ENCODE results near the gene ROBO2. TPM values are rescaled to one million over a fixed set of nuclear protein-coding genes. Genes with fewer than 3 reads are reported as not detected.

The ROBO2 gene
- total RNA-seq, 2 donors from 2014 or later = 0.74 to 0.88 TPM

DNA sequence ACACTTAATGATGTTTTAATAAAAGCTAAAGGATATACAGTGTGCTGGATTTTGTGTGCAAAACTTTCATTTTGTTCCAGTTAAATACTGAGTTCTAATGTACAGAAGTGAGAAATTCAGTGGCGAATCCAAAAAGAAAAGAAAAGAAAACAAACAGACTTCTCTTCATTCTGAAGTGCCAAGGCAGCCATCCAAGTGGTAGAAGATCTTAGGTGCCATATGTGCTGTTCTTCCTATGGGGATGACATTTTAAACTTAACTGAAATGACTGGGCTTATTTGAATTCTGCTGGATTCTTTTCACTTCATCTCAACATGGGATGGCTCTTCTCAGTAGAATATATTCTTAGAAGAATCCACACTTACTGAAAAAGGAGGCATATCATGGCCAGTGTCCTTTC is 416.5 kb downstream of the ROBO2 start:
- no peaks in the 10 kb centered on the region for H3K4me1 ChIP-seq
- TF ChIP-seq, protein P1, sequence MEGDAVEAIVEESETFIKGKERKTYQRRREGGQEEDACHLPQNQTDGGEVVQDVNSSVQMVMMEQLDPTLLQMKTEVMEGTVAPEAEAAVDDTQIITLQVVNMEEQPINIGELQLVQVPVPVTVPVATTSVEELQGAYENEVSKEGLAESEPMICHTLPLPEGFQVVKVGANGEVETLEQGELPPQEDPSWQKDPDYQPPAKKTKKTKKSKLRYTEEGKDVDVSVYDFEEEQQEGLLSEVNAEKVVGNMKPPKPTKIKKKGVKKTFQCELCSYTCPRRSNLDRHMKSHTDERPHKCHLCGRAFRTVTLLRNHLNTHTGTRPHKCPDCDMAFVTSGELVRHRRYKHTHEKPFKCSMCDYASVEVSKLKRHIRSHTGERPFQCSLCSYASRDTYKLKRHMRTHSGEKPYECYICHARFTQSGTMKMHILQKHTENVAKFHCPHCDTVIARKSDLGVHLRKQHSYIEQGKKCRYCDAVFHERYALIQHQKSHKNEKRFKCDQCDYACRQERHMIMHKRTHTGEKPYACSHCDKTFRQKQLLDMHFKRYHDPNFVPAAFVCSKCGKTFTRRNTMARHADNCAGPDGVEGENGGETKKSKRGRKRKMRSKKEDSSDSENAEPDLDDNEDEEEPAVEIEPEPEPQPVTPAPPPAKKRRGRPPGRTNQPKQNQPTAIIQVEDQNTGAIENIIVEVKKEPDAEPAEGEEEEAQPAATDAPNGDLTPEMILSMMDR (IDR thresholded peaks at IDR 0.05) = no peak
- no peaks in the 10 kb centered on the region for H3K9me3 ChIP-seq
- H3K27ac ChIP-seq = no peak overlapping the region
- no peaks in the 10 kb centered on the region for H3K36me3 ChIP-seq
- DNase-seq = no peak
- intact Hi-C loops (cut with DNase I) = no loop called here
- no peak overlapping the region for H3K9ac ChIP-seq (ENCODE audit: low read depth in 2 of 2, low read length in 2 of 2)
- no peak overlapping the region for H3K4me3 ChIP-seq
- no peaks in the 10 kb centered on the region for H3K27me3 ChIP-seq

DNA sequence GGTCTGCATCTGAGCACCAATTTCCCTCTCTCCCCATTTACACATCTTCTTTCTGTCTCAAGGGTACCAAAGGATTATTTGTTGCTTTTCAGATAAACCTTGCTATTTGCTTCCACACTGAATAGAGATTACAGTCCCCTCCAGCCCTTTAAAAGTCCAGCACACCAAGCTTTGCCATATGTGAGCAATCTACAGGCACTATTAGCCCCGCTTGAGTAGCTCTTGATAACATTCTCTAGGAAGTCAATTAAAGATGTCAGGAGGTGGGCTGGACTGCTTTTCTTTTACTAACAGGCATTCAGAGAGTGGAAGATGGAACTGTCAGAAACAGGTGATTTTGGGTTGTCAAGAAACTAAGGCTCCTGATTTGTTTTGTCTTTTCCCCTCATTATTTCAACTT is 417.0 kb downstream of the ROBO2 start:
- H3K4me3 ChIP-seq = no peak overlapping the region

DNA sequence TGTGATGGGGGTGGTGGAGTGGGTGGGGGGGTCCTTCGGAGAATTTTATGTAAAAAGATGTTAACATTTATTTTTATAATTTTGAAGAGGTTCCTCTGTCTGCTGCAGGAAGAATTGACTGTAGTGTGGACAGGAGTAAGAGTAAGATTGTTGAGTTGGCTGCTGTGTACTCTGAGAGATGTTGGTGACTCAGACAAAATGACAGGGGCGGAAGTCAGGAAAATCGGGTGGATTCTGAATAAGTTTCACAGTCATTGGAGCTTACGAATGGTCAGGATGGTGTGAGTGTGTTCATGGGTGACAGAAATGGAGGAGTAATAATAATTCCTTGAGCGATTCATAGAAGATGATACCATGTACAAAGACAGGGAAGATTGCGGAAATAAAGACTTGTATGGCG is 420.0 kb downstream of the ROBO2 start:
- TF ChIP-seq, protein P1 (IDR thresholded peaks at IDR 0.05) = no peak
- no peaks in the 10 kb centered on the region for H3K9me3 ChIP-seq
- H3K9ac ChIP-seq (ENCODE audit: low read depth in 2 of 2, low read length in 2 of 2) = no peak overlapping the region
- no peaks in the 10 kb centered on the region for H3K4me1 ChIP-seq
- no peaks in the 10 kb centered on the region for H3K36me3 ChIP-seq
- no peak overlapping the region for H3K4me3 ChIP-seq
- H3K27me3 ChIP-seq = no peaks in the 10 kb centered on the region
- H3K27ac ChIP-seq = no peak overlapping the region
- intact Hi-C loops (cut with DNase I) = no loop called here
- no peak for DNase-seq

More for the DNA sequence above, 417.0 kb downstream of the ROBO2 start:
- H3K27ac ChIP-seq = no peak overlapping the region
- no peaks in the 10 kb centered on the region for H3K36me3 ChIP-seq
- intact Hi-C loops (cut with DNase I) = no loop called here
- no peaks in the 10 kb centered on the region for H3K9me3 ChIP-seq
- TF ChIP-seq, protein P1 (IDR thresholded peaks at IDR 0.05) = no peak
- H3K27me3 ChIP-seq = no peaks in the 10 kb centered on the region
- DNase-seq = no peak
- H3K9ac ChIP-seq (ENCODE audit: low read depth in 2 of 2, low read length in 2 of 2) = no peak overlapping the region
- H3K4me1 ChIP-seq = no peaks in the 10 kb centered on the region

DNA sequence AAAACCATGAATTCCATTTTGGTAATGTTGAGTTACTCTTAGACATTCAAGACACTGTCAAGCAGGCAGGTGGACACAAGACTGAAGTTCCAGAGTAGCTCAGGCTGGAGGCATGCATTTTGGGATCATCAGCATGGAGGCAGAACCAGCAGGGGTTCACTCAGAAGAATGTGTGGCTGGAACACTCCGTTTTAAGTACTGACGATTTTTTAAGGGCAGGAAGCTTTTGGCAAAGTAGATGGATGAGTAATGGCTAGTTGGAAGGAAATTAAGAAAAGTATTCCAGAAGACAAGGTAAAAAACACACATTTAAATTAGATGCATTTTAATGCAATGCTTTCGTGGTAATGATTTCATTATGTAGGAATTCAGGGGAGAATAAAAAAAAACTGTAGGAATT is 420.4 kb downstream of the ROBO2 start:
- DNase-seq = no peak
- no peaks in the 10 kb centered on the region for H3K36me3 ChIP-seq
- H3K9ac ChIP-seq (ENCODE audit: low read depth in 2 of 2, low read length in 2 of 2) = no peak overlapping the region
- H3K9me3 ChIP-seq = no peaks in the 10 kb centered on the region
- H3K27me3 ChIP-seq = no peaks in the 10 kb centered on the region
- intact Hi-C loops (cut with DNase I) = no loop called here
- TF ChIP-seq, protein P1 (IDR thresholded peaks at IDR 0.05) = no peak
- H3K27ac ChIP-seq = no peak overlapping the region
- H3K4me3 ChIP-seq = no peak overlapping the region
- H3K4me1 ChIP-seq = no peaks in the 10 kb centered on the region

DNA sequence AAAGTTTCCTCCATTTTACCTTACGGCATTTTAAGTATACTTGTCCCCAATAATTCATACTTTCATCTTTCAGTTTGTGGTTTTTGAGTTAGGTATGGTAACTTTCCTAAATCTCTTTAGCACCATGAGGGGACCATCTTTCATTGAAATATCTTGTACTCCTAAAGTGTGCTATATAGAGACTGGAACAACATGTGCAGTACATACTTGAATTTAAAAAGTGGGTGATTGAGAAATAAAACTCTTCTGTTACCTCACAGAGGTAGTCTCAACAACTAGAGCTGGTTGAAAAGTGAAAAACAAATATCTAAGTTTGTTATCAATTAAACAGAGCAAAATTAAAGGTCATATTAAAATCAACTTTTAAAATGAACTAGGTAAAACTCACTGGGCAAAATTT is 423.1 kb downstream of the ROBO2 start:
- no peaks in the 10 kb centered on the region for H3K4me1 ChIP-seq
- intact Hi-C loops (cut with DNase I) = no loop called here
- H3K9me3 ChIP-seq = no peaks in the 10 kb centered on the region
- no peak for DNase-seq
- TF ChIP-seq, protein P1 (IDR thresholded peaks at IDR 0.05) = no peak
- H3K4me3 ChIP-seq = no peak overlapping the region
- H3K27me3 ChIP-seq = no peaks in the 10 kb centered on the region
- H3K36me3 ChIP-seq = no peaks in the 10 kb centered on the region
- H3K9ac ChIP-seq (ENCODE audit: low read depth in 2 of 2, low read length in 2 of 2) = no peak overlapping the region
- no peak overlapping the region for H3K27ac ChIP-seq
